ENCODE data around the gene PRDM10.

PRDM10 gene

GRCh38 chr11:130042093-130042591, 39.5 kb upstream of the PRDM10 start:
- Histone ChIP-seq H3K4me2 (ENCODE audit: low read length) (no peak overlapping the region), H3K9ac (ENCODE audit: low read length) (no peak overlapping the region), H3K9me2 (ENCODE audit: low read depth, low read length) (no peaks in the 10 kb centered on the region), H3K27ac (ENCODE audit: low read depth, low read length, poor library complexity, severe bottlenecking) (no peak overlapping the region), H3K27me3 (ENCODE audit: insufficient read depth, low read length) (no peaks in the 10 kb centered on the region; the same call in none of the 2 replicates), H3K4me3 (ENCODE audit: low read depth, low read length, poor library complexity, severe bottlenecking) (no peak overlapping the region), H3K79me2 (ENCODE audit: insufficient read depth, low read length) (no peaks in the 10 kb centered on the region), H3K4me1 (ENCODE audit: insufficient read depth, low read length, severe bottlenecking) (no peaks in the 10 kb centered on the region), H2AFZ (ENCODE audit: low read length) (no peak overlapping the region), H3K36me3 (ENCODE audit: insufficient read depth, low read length) (no peaks in the 10 kb centered on the region), H4K20me1 (ENCODE audit: insufficient read depth, low read length) (no peaks in the 10 kb centered on the region), H3K9me3 (ENCODE audit: low read length) (no peaks in the 10 kb centered on the region), H3F3A (ENCODE audit: insufficient read depth, low read length) (no peaks in the 10 kb centered on the region)
- TF ChIP-seq EZH2 (IDR thresholded peaks at IDR 0.05; ENCODE audit: borderline replicate concordance, low read length): no peak
- no peak for TF ChIP-seq CTCF (IDR thresholded peaks at IDR 0.05; ENCODE audit: low read length)

DNA sequence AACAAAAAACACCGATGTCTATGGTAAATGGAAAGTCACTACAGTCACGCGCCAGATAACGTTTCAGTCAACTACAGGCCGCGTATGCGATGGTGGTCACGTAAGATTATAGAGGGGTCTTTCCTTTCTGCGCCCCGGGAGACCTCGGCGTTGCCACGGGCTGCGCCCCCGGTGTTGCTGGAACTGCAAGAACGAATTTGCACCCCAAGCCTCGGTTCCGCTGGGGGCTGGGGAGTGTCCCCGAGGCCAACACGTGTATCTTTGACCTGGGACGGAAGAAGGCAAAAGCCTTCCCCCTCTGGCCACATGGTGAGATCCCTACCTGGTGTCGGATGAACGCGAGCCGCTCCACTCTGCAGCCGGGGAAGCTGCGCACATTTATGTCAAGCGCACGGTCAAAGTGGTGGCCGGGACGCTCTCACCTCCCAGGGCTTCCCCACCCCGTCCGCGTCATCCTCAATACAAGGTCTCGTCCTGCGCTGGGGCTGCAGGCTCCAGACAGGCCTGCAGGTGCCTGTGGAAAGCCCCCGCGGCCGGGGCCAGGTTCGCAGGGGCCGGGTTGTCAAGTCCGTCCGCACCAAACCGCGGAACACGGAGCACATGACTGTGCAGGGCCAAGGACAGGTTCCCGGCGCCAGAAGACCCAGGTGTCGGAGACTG, 37.8 kb upstream of the PRDM10 start:
- no peak overlapping the region for H3K4me3 ChIP-seq (ENCODE audit: low read depth, low read length, poor library complexity, severe bottlenecking)
- no peak overlapping the region for H2AFZ ChIP-seq (ENCODE audit: low read length)
- H3K4me2 ChIP-seq (ENCODE audit: low read length): no peak overlapping the region

DNA sequence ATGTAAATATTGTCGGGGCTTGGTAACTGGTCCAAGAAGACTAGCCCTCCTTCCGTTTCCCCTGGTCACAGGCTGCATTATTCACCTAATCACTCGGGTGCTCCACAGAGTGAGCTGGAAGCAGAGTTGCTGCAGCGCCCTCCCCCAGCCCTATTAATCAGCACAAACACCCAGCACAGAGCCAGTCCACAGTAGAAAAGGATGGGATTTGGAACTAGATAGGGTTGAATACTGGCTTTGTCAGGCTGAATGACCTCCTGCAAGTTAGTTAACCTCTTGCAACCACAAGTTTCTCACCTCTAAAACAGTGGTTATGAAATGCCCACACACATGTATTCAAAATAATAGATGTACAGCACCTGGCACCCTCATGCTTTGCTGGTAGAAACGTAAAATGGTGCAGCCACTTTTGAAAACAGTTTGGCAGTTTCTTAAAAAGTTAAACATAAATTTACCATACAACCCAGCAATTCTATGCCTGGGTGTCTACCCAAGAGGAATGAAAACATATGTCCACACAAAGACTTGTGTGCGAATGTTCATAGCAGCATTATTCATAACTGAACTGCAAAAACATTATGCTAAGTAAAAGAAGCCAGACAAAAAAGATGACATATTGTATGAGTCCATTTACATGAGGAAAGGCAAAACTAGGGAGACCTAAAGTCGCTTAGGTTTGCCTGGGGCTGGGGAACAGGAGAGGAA, 35.4 kb upstream of the PRDM10 start:
- no peaks in the 10 kb centered on the region for H4K20me1 ChIP-seq (ENCODE audit: insufficient read depth, low read length)
- H3K79me2 ChIP-seq (ENCODE audit: insufficient read depth, low read length): no peaks in the 10 kb centered on the region
- no peak overlapping the region for H3K4me2 ChIP-seq (ENCODE audit: low read length)
- no peak overlapping the region for H3K27ac ChIP-seq (ENCODE audit: low read depth, low read length, poor library complexity, severe bottlenecking)
- H3K9ac ChIP-seq (ENCODE audit: low read length): no peak overlapping the region
- no peak overlapping the region for H2AFZ ChIP-seq (ENCODE audit: low read length)
- H3K36me3 ChIP-seq (ENCODE audit: insufficient read depth, low read length): no peaks in the 10 kb centered on the region
- no peaks in the 10 kb centered on the region for H3F3A ChIP-seq (ENCODE audit: insufficient read depth, low read length)
- H3K9me3 ChIP-seq (ENCODE audit: low read length): no peaks in the 10 kb centered on the region
- H3K4me3 ChIP-seq (ENCODE audit: low read depth, low read length, poor library complexity, severe bottlenecking): no peak overlapping the region
- H3K9me2 ChIP-seq (ENCODE audit: low read depth, low read length): no peaks in the 10 kb centered on the region
- no peaks in the 10 kb centered on the region; the same call in none of the 2 replicates for H3K27me3 ChIP-seq (ENCODE audit: insufficient read depth, low read length)
- no peak for TF ChIP-seq CTCF (IDR thresholded peaks at IDR 0.05; ENCODE audit: low read length)
- no peaks in the 10 kb centered on the region for H3K4me1 ChIP-seq (ENCODE audit: insufficient read depth, low read length, severe bottlenecking)

More for the DNA sequence above, 37.8 kb upstream of the PRDM10 start:
- Histone ChIP-seq H3K27ac (ENCODE audit: low read depth, low read length, poor library complexity, severe bottlenecking) (no peak overlapping the region), H3K79me2 (ENCODE audit: insufficient read depth, low read length) (no peaks in the 10 kb centered on the region), H3K27me3 (ENCODE audit: insufficient read depth, low read length) (no peaks in the 10 kb centered on the region; the same call in none of the 2 replicates), H3K9ac (ENCODE audit: low read length) (no peak overlapping the region), H3K36me3 (ENCODE audit: insufficient read depth, low read length) (no peaks in the 10 kb centered on the region), H3F3A (ENCODE audit: insufficient read depth, low read length) (no peaks in the 10 kb centered on the region), H3K9me3 (ENCODE audit: low read length) (no peaks in the 10 kb centered on the region), H4K20me1 (ENCODE audit: insufficient read depth, low read length) (no peaks in the 10 kb centered on the region), H3K4me1 (ENCODE audit: insufficient read depth, low read length, severe bottlenecking) (no peaks in the 10 kb centered on the region), H3K9me2 (ENCODE audit: low read depth, low read length) (no peaks in the 10 kb centered on the region)
- TF ChIP-seq CTCF (IDR thresholded peaks at IDR 0.05; ENCODE audit: low read length): no peak
- no peak for TF ChIP-seq EZH2 (IDR thresholded peaks at IDR 0.05; ENCODE audit: borderline replicate concordance, low read length)

Data from OCI-LY1 (cell line).